HepG2 (cell line): ENCODE data around the gene CBLC. TPM values are rescaled to one million over a fixed set of nuclear protein-coding genes. Genes with fewer than 3 reads are reported as not detected.

Experiments
- AKNA ChIP-seq: sonication (generic); formaldehyde crosslinking; IDR thresholded peaks from 2 replicates; pipeline ENCODE4 v1.4.0; 2020; ENCODE audit warnings: missing genetic modification reagents, borderline replicate concordance
- ELF1 ChIP-seq: sonication (generic); formaldehyde crosslinking; IDR thresholded peaks from 2 replicates; pipeline ENCODE4 v1.4.0; 2020; ENCODE audit warnings: missing genetic modification reagents
- IKZF4 ChIP-seq: sonication (generic); formaldehyde crosslinking; IDR thresholded peaks from 2 replicates; pipeline ENCODE4 v1.5.1; 2020; ENCODE audit warnings: borderline replicate concordance, mild to moderate bottlenecking, low read depth, missing genetic modification reagents; ENCODE audit errors: not compliant biosample characterization
- NR2F6 ChIP-seq, 2 experiments: IDR thresholded peaks; 2 replicates each; pipeline ENCODE4 v1.6.1; 2016; ENCODE audit warnings: antibody characterized with exemption in 1 of 2, mild to moderate bottlenecking in 1 of 2
- PTBP1 ChIP-seq: fragments of 200-400 bp; formaldehyde crosslinking; IDR thresholded peaks from 2 replicates; pipeline ENCODE4 v1.6.1; 2018; ENCODE audit warnings: low read length, low read depth; ENCODE audit not compliant: poor library complexity, severe bottlenecking
- RBM39 ChIP-seq: fragments of 200-400 bp; formaldehyde crosslinking; IDR thresholded peaks from one replicate; pipeline ENCODE4 v1.6.1; 2018; ENCODE audit warnings: antibody characterized with exemption, mild to moderate bottlenecking, low read depth, low read length; ENCODE audit not compliant: poor library complexity, severe bottlenecking
- RFX1 ChIP-seq: fragments of 450-650 bp; IDR thresholded peaks from 2 replicates; pipeline ENCODE4 v1.6.1; 2017
- SAP130 ChIP-seq: IDR thresholded peaks from 2 replicates; pipeline ENCODE4 v1.6.1; 2016; ENCODE audit warnings: low read depth
- TGIF2 ChIP-seq: IDR thresholded peaks from 2 replicates; pipeline ENCODE4 v1.6.1; 2016; ENCODE audit warnings: control low read depth, missing compliant biosample characterization
- TOE1 ChIP-seq: sonication (generic); formaldehyde crosslinking; IDR thresholded peaks from 2 replicates; pipeline ENCODE4 v1.4.0; 2020; ENCODE audit warnings: mild to moderate bottlenecking, missing genetic modification reagents
- ZBTB42 ChIP-seq: sonication (generic); formaldehyde crosslinking; IDR thresholded peaks from 2 replicates; pipeline ENCODE4 v1.5.0; 2020; ENCODE audit warnings: mild to moderate bottlenecking, missing genetic modification reagents
- ZFP90 ChIP-seq: sonication (generic); formaldehyde crosslinking; IDR thresholded peaks from 2 replicates; pipeline ENCODE4 v1.8.0; 2022; ENCODE audit warnings: missing genetic modification reagents, mild to moderate bottlenecking, inconsistent platforms, borderline replicate concordance
- ZKSCAN5 ChIP-seq: sonication (generic); formaldehyde crosslinking; IDR thresholded peaks from 2 replicates; pipeline ENCODE4 v1.5.1; 2020; ENCODE audit warnings: mild to moderate bottlenecking, missing genetic modification reagents
- ZMYM3 ChIP-seq: sonication (generic); formaldehyde crosslinking; IDR thresholded peaks from 2 replicates; pipeline ENCODE4 v1.5.1; 2020; ENCODE audit warnings: mild to moderate bottlenecking, missing genetic modification reagents
- ZNF136 ChIP-seq: sonication (generic); formaldehyde crosslinking; IDR thresholded peaks from 2 replicates; pipeline ENCODE4 v1.8.1; 2022; ENCODE audit warnings: low read depth, mild to moderate bottlenecking, moderate library complexity, missing genetic modification reagents
- ZNF30 ChIP-seq: sonication (generic); formaldehyde crosslinking; IDR thresholded peaks from 2 replicates; pipeline ENCODE4 v1.5.0; 2020; ENCODE audit warnings: mild to moderate bottlenecking, missing genetic modification reagents
- ZNF432 ChIP-seq: sonication (generic); formaldehyde crosslinking; IDR thresholded peaks from 2 replicates; pipeline ENCODE4 v1.5.0; 2020; ENCODE audit warnings: missing genetic modification reagents, mild to moderate bottlenecking, borderline replicate concordance
- ZNF44 ChIP-seq: sonication (generic); formaldehyde crosslinking; IDR thresholded peaks from 2 replicates; pipeline ENCODE4 v1.5.1; 2020; ENCODE audit warnings: mild to moderate bottlenecking, missing genetic modification reagents
- ZNF781 ChIP-seq: sonication (generic); formaldehyde crosslinking; IDR thresholded peaks from 2 replicates; pipeline ENCODE4 v1.5.1; 2020; ENCODE audit warnings: borderline replicate concordance, mild to moderate bottlenecking, missing genetic modification reagents; ENCODE audit errors: not compliant biosample characterization
- polyA plus RNA-seq, 8 experiments: library from polyadenylated mRNA; depleted of rRNA in 3 of 8; stranded (reverse) in 7 of 8; unstranded in 1 of 8; fragments of >200 nt; fragmentation: Illumina TruSeq in 4 of 8; extraction: Trizol in 4 of 8; gene quantifications; 2 replicates each; pipeline versions ENCODE4 v1.2.1 to v1.2.3, GENCODE V29; 2011 to 2016; ENCODE audit warnings: low read depth in 4 of 8, missing spikeins in 1 of 8, mixed read lengths in 1 of 8; ENCODE audit not compliant: insufficient read depth in 1 of 8
- total RNA-seq, 5 experiments: library from RNA; depleted of rRNA; stranded (reverse); fragments of >200 nt; fragmentation: Illumina TruSeq; extraction: Trizol; gene quantifications; 2 replicates each; pipeline ENCODE4 v1.2.3, GENCODE V29; 2016; ENCODE audit warnings: low read depth in 1 of 5
- TF ChIP-seq, protein P1 (sequence below): sonication (generic); formaldehyde crosslinking; IDR thresholded peaks from 2 replicates; pipeline ENCODE4 v1.4.0; 2020; ENCODE audit warnings: missing genetic modification reagents

The CBLC gene
- total and polyA plus RNA-seq, 2 of the 13 experiments (the other 11 are each of a cell fraction or from before 2014, with no cell fraction given), result 1.8 to 2.6 TPM

DNA sequence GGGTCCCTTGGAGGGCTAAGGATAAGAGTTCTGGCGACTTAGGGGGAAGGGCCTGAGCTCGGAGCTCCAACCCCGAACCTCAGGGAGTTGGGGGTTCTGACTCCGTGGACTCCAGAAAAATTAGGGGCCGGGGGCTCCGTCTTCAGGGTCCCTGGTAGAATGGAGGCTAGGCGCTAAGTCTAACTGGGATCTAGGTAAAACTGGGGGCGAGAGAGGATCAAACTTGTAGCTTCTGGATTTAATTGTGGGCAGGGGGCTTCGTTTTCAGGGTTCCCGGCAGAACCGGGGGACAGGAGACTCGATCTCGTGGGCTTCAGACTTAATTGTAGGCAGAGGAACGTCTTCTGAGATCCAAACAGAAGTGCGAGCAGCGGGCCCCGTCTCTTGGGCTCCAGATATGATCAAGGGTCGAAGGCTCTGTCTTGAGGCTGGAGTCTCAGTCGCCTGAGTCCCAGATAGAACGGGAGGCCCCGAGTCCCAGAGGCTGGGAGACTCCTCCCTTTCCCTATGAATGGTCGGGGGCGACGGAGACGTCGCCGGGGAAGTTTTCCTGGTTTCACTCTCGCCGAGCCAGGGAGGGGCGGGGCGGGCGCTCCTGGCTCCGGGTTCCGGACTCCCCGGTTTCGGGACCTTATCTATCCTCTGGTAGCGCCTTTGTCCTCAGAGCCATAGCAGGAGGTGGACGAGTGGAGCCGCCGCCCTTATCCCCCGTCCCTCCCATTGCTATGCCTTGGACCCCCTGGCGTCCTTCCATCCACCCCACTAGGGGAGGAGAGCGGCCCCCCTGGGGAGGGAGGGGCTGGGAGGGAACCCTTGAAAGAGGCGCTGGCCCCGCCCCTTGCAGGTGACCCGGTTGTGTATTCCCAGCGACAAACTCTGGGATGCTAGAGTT lies 69.7 kb downstream of the CBLC start (continued):
- TF ChIP-seq PTBP1 (no peak), SAP130 (CRISPR knock-in tag) (peak; percentile 79), RFX1 (no peak), AKNA (CRISPR knock-in tag) (no peak), ZNF781 (CRISPR knock-in tag) (no peak), NR2F6 (IDR thresholded peaks at IDR 0.05) (no peak), NR2F6 (CRISPR knock-in tag; IDR thresholded peaks at IDR 0.05) (no peak), ELF1 (CRISPR knock-in tag) (0 out of 2 replicates have a peak, but pooled peaks have one; percentile 8), TGIF2 (0 out of 2 replicates have a peak, but pooled peaks have one; percentile 26), ZNF432 (CRISPR knock-in tag) (no peak), ZNF30 (CRISPR knock-in tag) (no peak), ZMYM3 (CRISPR knock-in tag) (no peak), ZNF44 (CRISPR knock-in tag) (no peak), ZFP90 (CRISPR knock-in tag) (no peak), TOE1 (CRISPR knock-in tag) (no peak), ZKSCAN5 (CRISPR knock-in tag) (no peak), RBM39 (no peak), ZNF136 (0 out of 2 replicates have a peak, but pooled peaks have one; percentile 39), IKZF4 (CRISPR knock-in tag) (peak; percentile 2), ZBTB42 (CRISPR knock-in tag) (no peak)
- TF ChIP-seq, protein P1, sequence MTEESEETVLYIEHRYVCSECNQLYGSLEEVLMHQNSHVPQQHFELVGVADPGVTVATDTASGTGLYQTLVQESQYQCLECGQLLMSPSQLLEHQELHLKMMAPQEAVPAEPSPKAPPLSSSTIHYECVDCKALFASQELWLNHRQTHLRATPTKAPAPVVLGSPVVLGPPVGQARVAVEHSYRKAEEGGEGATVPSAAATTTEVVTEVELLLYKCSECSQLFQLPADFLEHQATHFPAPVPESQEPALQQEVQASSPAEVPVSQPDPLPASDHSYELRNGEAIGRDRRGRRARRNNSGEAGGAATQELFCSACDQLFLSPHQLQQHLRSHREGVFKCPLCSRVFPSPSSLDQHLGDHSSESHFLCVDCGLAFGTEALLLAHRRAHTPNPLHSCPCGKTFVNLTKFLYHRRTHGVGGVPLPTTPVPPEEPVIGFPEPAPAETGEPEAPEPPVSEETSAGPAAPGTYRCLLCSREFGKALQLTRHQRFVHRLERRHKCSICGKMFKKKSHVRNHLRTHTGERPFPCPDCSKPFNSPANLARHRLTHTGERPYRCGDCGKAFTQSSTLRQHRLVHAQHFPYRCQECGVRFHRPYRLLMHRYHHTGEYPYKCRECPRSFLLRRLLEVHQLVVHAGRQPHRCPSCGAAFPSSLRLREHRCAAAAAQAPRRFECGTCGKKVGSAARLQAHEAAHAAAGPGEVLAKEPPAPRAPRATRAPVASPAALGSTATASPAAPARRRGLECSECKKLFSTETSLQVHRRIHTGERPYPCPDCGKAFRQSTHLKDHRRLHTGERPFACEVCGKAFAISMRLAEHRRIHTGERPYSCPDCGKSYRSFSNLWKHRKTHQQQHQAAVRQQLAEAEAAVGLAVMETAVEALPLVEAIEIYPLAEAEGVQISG (CRISPR knock-in tag), result peak; percentile 43; the same call in 1 of the 2 replicates
